Germinal center (tissue), 1 donor: ENCODE results near the gene TAS2R30.
"Not testable (repeated sequence)": the region's sequence is repeated elsewhere in the genome, so short reads cannot be mapped to it uniquely, and the experiment has no call there.

Experiments
- DNase-seq: peaks from one replicate; pipeline ENCODE4 v3.0.0; 2012; ENCODE audit warnings: mixed read lengths, low spot score

TAS2R30 gene

DNA sequence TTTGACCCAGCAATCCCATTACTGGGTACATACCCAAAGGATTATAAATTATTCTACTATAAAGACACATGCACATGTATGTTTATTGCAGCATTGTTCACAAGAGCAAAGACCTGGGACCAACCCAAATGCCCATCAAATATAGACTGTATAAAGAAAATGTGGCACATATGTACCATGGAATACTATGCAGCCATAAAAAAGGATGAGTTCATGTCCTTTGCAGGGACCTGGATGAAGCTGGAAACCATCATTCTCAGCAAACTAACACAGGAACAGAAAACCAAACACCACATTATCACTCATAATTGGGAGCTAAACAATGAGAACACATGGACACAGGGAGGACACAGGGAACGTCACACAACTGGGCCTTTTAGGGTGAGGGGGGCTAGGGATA is 20.3 kb downstream of the TAS2R30 start:
- DNase-seq, result not testable (repeated sequence)

DNA sequence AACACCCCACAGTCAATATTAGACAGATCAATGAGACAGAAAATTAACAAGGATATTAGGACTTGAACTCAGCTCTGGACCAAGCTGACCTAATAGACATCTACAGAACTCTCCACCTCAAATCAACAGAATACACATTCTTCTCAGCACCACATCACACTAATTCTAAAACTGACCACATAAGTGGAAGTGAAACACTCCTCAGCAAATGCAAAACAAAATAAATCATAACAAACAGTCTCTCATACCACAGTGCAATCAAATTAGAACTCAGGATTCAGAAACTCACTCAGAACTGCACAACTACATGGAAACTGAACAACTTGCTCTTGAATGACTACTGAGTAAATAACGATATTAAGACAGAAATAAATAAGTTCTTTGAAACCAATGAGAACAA is 23.2 kb downstream of the TAS2R30 start:
- not testable (repeated sequence) for DNase-seq

DNA sequence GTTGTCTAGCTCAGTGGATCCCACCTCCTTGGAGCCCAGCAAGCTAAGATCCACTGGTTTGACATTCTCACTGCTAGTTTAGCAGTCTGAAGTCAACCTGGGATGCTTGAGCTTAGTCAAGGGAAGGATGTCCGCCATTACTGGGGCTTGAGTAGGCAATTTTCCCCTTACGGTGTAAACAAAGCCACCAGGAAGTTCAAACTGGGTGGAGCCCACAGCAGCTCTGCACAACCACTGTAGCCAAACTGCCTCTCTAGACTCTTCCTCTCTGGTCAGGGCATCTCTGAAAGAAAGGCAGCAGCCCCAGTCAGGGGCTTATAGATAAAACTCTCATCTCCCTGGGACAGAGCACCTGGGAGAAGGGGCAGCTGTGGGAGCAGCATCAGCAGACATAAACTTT is 25.6 kb downstream of the TAS2R30 start:
- no peak for DNase-seq

DNA sequence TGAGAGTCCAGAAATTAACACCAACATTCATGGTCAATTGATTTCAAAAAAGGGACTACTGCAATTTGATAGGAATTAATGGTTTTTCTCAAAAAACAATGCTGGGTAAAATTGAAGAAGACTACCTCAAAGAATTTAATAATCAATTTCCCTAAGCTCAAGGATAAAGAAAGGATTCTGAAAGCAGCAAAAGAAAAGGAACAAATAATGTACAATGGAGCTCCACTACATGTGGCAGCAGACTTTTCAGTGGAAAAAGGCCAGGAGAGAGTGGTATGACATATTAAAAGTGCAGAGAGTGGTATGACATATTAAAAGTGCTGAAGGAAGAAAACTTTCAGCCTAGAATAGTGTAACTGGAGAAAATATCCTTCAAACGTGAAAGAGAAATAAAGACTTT is 26.7 kb downstream of the TAS2R30 start:
- no peak for DNase-seq

DNA sequence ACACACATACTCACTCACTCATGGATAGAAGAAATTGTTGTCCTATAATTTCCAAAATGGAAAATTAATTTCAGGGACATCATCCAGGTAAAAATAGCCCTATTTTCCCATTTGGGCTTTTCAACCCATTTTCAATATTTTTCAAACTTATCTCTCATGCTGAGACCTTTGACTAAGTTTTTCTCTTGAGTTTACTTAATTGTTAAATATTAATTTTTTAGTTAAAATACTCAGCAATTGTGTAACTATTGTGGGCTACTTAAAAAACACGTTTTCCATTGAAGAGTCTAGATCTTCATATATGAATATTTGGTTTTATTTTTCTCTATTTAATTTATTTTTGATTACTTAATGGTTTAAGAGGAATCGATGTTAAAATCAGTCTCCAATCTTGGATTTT is 28.2 kb downstream of the TAS2R30 start:
- DNase-seq, result no peak

DNA sequence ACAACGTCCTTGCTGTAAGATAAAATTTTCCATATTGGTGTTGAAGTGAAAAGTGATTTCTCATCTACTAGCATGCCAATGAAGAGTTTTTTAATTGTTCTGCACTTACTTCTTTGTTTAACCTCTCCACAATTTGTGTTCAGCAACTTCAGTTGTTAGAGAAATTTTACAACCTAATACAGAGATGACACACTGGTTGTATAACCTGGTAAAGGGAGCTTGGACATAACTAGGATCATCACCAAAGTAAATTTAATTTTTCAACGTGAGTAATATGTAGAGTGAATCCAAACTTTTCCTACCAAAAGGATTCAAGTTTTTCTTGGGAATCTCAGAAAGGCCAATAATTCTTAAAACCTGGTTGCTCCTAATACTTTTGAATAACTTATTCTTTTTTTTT is 28.9 kb downstream of the TAS2R30 start:
- no peak for DNase-seq

DNA sequence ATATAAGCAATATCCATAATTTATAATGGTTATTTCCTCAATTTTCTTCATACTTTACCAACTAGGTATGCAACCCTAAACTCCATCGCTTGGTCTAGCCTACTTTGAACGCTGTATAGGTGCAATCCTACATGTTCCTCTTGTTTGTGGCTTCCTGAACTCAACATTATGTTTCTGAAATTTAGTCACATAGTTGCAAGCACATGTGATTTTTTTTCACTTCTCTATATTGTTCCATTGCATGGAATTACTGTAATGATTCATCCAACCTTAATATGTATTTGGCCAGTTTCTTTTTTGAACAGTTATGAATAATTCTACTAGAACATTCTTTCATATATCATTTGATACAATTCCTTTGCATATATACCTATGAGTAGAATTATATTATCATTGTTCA is 39.5 kb downstream of the TAS2R30 start:
- not testable (repeated sequence) for DNase-seq

DNA sequence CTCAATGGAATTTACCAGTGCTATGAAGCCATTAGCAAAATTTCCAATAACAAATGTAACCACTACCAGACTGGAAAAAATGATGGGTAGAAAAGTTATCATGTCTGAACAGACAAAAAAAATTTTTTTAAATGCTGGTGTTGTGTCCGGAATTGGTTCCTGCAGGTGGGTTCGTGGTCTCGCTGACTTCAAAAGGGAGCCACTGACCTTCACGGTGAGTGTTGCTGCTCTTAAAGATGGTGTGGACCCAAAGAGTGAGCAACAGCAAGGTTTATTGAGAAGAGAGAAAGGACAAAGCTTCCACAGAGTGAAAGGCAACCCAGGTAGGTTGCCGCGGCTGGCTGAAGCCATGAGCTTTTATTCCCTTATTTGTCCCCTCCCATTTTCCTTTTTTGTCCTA is 42.3 kb downstream of the TAS2R30 start, which contains the start of gene TAS2R43:
Gene TAS2R43 (minus strand): TSS at position 186 of the 400 bp plus-strand sequence. CDS start 84 bp downstream, at position 102.
- DNase-seq, result no peak

DNA sequence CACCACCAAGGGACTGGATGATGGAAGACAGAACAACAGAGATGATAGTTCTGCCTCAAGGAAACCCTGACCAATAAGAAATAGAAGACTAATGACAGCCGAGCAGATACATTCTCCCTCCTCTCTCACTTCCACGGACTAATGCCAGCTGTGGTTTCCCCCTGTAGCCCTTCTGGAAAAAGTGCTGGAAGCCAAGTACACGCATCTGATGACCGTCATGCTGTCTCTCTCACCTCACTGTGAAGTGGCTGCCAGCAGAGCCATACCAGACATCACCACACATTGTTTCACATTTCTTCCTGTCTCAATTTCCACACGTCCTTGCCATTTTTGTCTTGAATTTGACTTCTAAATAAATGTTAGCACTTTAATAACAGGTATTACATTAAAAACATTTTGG is 45.2 kb downstream of the TAS2R30 start:
- no peak for DNase-seq

DNA sequence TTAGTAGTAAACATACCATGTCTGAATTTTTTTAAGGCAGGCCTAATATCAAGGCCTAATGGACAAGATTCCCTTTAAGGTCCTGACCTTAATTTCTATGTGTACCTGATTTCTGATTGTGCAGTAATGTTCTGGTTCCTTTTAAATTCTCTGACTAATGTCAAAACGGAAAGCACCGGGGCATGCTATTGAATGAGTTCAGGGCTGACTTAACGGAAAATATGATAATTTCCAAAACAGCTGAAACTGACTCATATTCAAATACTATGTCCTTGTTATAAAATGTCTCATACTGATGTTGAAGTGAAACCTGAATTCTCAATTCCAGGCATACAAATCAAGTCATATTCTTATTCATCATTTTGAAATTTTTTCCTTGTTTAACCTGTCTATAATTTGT is 49.0 kb downstream of the TAS2R30 start:
- no peak for DNase-seq
